GM23248 (cell line): ENCODE measurements around the gene TAF3.

Experiments
- EZH2 ChIP-seq: fragments of 200-600 bp; sonication (generic); IDR thresholded peaks from 2 replicates; pipeline ENCODE4 v1.6.1; 2018; ENCODE audit warnings: antibody characterized with exemption, mild to moderate bottlenecking; ENCODE audit not compliant: insufficient read depth, poor library complexity, severe bottlenecking
- EZH2phosphoT487 ChIP-seq: fragments of 200-600 bp; sonication (generic); IDR thresholded peaks from 2 replicates; pipeline ENCODE4 v1.6.1; 2018; ENCODE audit warnings: antibody characterized with exemption, moderate library complexity, mild to moderate bottlenecking, low read depth; ENCODE audit not compliant: insufficient read depth

DNA sequence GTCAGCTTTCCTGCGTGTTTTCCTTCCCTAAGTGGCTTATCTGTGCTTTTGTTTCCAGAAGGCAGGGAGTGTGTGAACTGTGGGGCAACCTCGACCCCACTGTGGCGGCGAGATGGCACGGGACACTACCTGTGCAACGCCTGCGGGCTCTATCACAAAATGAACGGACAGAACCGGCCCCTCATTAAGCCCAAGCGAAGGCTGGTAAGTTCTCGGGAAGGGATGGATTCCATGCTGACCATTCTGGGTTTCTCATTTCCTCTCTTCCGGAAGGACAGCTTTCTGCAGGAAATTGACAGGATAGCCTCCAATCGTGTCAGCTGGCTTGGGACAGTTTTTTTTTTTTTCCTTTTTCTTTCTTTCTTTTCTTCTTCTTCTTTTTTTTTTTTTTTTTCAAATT lies 245.6 kb downstream of the TAF3 start:
- no peak for TF ChIP-seq EZH2
- no peak for TF ChIP-seq EZH2phosphoT487
